ENCODE measurements around the gene TBX10.

- TF ChIP-seq CTCF (IDR thresholded peaks at IDR 0.05; ENCODE audit: borderline replicate concordance, extremely low read depth, low read length, poor library complexity, severe bottlenecking) (no peak), EZH2 (IDR thresholded peaks at IDR 0.05; ENCODE audit: borderline replicate concordance, low read depth, low read length, severe bottlenecking) (no peak)
These were observed 55.2 kb downstream of the TBX10 start for GRCh38 chr11:67584205-67584880.

Data from DND-41 (cell line).